Neural cell (in vitro differentiated cells): ENCODE measurements around the gene FAM151B.

Experiments used
- POLR2AphosphoS5 ChIP-seq: IDR thresholded peaks from 2 replicates; pipeline ENCODE4 v1.6.1; 2012
- TF ChIP-seq, protein P1 (sequence below): fragments of 450-650 bp; IDR thresholded peaks from 2 replicates; pipeline ENCODE4 v1.5.1; 2014; ENCODE audit warnings: antibody characterized with exemption, mild to moderate bottlenecking, moderate library complexity; ENCODE audit not compliant: poor library complexity, severe bottlenecking
- TF ChIP-seq, protein P2 (sequence below): IDR thresholded peaks from 2 replicates; pipeline ENCODE4 v1.6.1; 2012; ENCODE audit warnings: borderline replicate concordance

DNA sequence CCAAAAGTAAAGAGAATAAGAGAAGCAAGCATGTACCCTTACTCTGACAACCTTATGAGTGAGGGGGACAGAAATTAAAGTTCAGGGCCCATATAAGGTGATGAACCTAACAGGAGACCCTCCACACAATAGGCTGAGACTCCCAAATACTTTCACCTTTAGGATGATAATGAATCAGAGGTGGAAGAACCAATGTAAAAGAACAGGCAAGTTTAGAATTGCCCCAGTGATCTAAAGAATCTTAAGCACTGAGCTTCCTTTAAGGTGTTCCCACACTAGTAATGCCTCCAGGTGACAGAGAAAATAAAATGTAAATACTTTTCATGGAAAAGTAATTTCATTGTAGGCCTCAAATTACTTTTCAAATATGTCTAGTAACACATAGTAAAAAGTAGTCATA lies 8.2 kb upstream of the FAM151B start:
- TF ChIP-seq, protein P1, sequence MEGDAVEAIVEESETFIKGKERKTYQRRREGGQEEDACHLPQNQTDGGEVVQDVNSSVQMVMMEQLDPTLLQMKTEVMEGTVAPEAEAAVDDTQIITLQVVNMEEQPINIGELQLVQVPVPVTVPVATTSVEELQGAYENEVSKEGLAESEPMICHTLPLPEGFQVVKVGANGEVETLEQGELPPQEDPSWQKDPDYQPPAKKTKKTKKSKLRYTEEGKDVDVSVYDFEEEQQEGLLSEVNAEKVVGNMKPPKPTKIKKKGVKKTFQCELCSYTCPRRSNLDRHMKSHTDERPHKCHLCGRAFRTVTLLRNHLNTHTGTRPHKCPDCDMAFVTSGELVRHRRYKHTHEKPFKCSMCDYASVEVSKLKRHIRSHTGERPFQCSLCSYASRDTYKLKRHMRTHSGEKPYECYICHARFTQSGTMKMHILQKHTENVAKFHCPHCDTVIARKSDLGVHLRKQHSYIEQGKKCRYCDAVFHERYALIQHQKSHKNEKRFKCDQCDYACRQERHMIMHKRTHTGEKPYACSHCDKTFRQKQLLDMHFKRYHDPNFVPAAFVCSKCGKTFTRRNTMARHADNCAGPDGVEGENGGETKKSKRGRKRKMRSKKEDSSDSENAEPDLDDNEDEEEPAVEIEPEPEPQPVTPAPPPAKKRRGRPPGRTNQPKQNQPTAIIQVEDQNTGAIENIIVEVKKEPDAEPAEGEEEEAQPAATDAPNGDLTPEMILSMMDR, result no peak
- TF ChIP-seq, protein P2, sequence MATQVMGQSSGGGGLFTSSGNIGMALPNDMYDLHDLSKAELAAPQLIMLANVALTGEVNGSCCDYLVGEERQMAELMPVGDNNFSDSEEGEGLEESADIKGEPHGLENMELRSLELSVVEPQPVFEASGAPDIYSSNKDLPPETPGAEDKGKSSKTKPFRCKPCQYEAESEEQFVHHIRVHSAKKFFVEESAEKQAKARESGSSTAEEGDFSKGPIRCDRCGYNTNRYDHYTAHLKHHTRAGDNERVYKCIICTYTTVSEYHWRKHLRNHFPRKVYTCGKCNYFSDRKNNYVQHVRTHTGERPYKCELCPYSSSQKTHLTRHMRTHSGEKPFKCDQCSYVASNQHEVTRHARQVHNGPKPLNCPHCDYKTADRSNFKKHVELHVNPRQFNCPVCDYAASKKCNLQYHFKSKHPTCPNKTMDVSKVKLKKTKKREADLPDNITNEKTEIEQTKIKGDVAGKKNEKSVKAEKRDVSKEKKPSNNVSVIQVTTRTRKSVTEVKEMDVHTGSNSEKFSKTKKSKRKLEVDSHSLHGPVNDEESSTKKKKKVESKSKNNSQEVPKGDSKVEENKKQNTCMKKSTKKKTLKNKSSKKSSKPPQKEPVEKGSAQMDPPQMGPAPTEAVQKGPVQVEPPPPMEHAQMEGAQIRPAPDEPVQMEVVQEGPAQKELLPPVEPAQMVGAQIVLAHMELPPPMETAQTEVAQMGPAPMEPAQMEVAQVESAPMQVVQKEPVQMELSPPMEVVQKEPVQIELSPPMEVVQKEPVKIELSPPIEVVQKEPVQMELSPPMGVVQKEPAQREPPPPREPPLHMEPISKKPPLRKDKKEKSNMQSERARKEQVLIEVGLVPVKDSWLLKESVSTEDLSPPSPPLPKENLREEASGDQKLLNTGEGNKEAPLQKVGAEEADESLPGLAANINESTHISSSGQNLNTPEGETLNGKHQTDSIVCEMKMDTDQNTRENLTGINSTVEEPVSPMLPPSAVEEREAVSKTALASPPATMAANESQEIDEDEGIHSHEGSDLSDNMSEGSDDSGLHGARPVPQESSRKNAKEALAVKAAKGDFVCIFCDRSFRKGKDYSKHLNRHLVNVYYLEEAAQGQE, result no peak
- no peak for TF ChIP-seq POLR2AphosphoS5
